Natural killer cell (primary cell): ENCODE measurements around the gene FRRS1. TPM values are rescaled to one million over a fixed set of nuclear protein-coding genes. Genes with fewer than 3 reads are reported as not detected.

Experiments used
- ATAC-seq, 3 donors: fragments of 150-1000 bp in 2 of 3; fragments of 200-7000 bp in 1 of 3; cut with Tn5 transposase; 1 replicate in 1 of 3; 2 replicates in 2 of 3; pipeline ENCODE4 v1.10.0; 2021; ENCODE audit warnings: mild to moderate bottlenecking in 2 of 3, moderate library complexity in 2 of 3
- DNase-seq, 2 donors: peaks; one replicate each; pipeline versions ENCODE4 v3.0.0 to v3.0.0-alpha.2; 2013 to 2021; ENCODE audit warnings: mixed read lengths in 1 of 2
- H3K27ac ChIP-seq: one replicate; pipeline ENCODE4 v1.5.1; 2013; ENCODE audit warnings: mild to moderate bottlenecking, low read length
- H3K27me3 ChIP-seq: one replicate; pipeline ENCODE4 v1.6.1; 2013; ENCODE audit warnings: low read length; ENCODE audit not compliant: control insufficient read depth, insufficient read depth
- H3K36me3 ChIP-seq: one replicate; pipeline ENCODE4 v1.6.1; 2013; ENCODE audit warnings: low read length; ENCODE audit not compliant: control insufficient read depth, insufficient read depth
- H3K4me1 ChIP-seq: one replicate; pipeline ENCODE4 v1.6.1; 2013; ENCODE audit warnings: low read length; ENCODE audit not compliant: control insufficient read depth, insufficient read depth
- H3K4me3 ChIP-seq: one replicate; pipeline ENCODE4 v1.5.1; 2013; ENCODE audit warnings: low read length
- H3K9me3 ChIP-seq: one replicate; pipeline ENCODE4 v1.6.1; 2013; ENCODE audit warnings: low read length; ENCODE audit not compliant: control insufficient read depth, insufficient read depth
- H3K27ac Mint-ChIP-seq, 2 donors: one replicate each; pipeline ENCODE4 v1.8.0; 2022; ENCODE audit warnings: mild to moderate bottlenecking in 2 of 2, mixed read lengths in 2 of 2, moderate library complexity in 1 of 2
- H3K27me3 Mint-ChIP-seq, 2 donors: one replicate each; pipeline ENCODE4 v1.8.0; 2022; ENCODE audit warnings: low read depth in 2 of 2, mixed read lengths in 2 of 2
- H3K36me3 Mint-ChIP-seq: one replicate; pipeline ENCODE4 v1.8.0; 2022; ENCODE audit warnings: mixed read lengths
- H3K4me1 Mint-ChIP-seq, 2 donors: one replicate each; pipeline ENCODE4 v1.8.0; 2022; ENCODE audit warnings: mixed read lengths in 2 of 2
- H3K4me3 Mint-ChIP-seq: one replicate; pipeline ENCODE4 v1.8.0; 2022; ENCODE audit warnings: mild to moderate bottlenecking, moderate library complexity, mixed read lengths
- H3K9me3 Mint-ChIP-seq, 2 donors: one replicate each; pipeline ENCODE4 v1.8.0; 2022; ENCODE audit warnings: mixed read lengths in 2 of 2
- CTCF ChIP-seq: fragments of 200-600 bp; IDR thresholded peaks from one replicate; pipeline ENCODE4 v1.8.0; 2022; ENCODE audit warnings: antibody characterized with exemption
- WGBS: methylation state at CpG from one replicate; pipeline ENCODE4 v1.1.7; 2013; ENCODE audit warnings: missing lambda C conversion rate; ENCODE audit not compliant: insufficient coverage; 5-methylcytosine and 5-hydroxymethylcytosine counted together
- intact Hi-C: fragments of 100-400 bp; cut with micrococcal nuclease; formaldehyde crosslinking; loops from one replicate; pipeline ENCODE4 v1.14.2; 2022
- total RNA-seq, 4 donors: library from RNA; stranded (reverse); fragments of 120-200 nt in 1 of 4; gene quantifications; one replicate each; pipeline versions ENCODE4 v1.2.3 to v1.2.4, GENCODE V29; 2013 to 2022

The FRRS1 gene
- total RNA-seq, 3 donors from 2014 or later (not counting 1 experiment from before 2014, with no cell fraction given), result 1.0 to 3.3 (median 3.0) TPM

GRCh38 chr1:99728494-99729235, 37.8 kb downstream of the FRRS1 start:
- Histone ChIP-seq H3K36me3 (no peaks in the 10 kb centered on the region), H3K27me3 (no peaks in the 10 kb centered on the region), H3K27ac (no peak overlapping the region), H3K9me3 (no peaks in the 10 kb centered on the region), H3K4me3 (no peak overlapping the region), H3K4me1 (no peaks in the 10 kb centered on the region)
- H3K36me3 Mint-ChIP-seq, result no peaks in the 10 kb centered on the region
- no peaks in the 10 kb centered on the region for H3K4me1 Mint-ChIP-seq
- no peak overlapping the region for H3K4me3 Mint-ChIP-seq
- H3K27me3 Mint-ChIP-seq, result no peaks in the 10 kb centered on the region
- no peaks in the 10 kb centered on the region for H3K9me3 Mint-ChIP-seq
- no peak overlapping the region for H3K27ac Mint-ChIP-seq
- intact Hi-C loops, result no loop called here
- DNase-seq (no peak), ATAC-seq (no peak)
- TF ChIP-seq CTCF, result no peak
- WGBS, result 76% methylated on average over 4 of the region's 4 CpGs

- WGBS, result 84% methylated on average over 3 of the region's 4 CpGs
- H3K27me3 ChIP-seq, result no peaks in the 10 kb centered on the region
- H3K9me3 ChIP-seq, result no peaks in the 10 kb centered on the region
- no peak for ATAC-seq
- H3K27ac Mint-ChIP-seq, result no peak overlapping the region
- H3K4me1 ChIP-seq, result no peaks in the 10 kb centered on the region
- no peaks in the 10 kb centered on the region for H3K9me3 Mint-ChIP-seq
- no peak overlapping the region for H3K27ac ChIP-seq
- TF ChIP-seq CTCF, result no peak
- H3K4me3 ChIP-seq, result no peak overlapping the region
- intact Hi-C loops, result no loop called here
- no peaks in the 10 kb centered on the region for H3K36me3 ChIP-seq
- no peak overlapping the region for H3K4me3 Mint-ChIP-seq
- H3K27me3 Mint-ChIP-seq, result no peaks in the 10 kb centered on the region
- DNase-seq, result no peak
- no peaks in the 10 kb centered on the region for H3K4me1 Mint-ChIP-seq
- H3K36me3 Mint-ChIP-seq, result no peaks in the 10 kb centered on the region
These were observed 38.8 kb downstream of the FRRS1 start for GRCh38 chr1:99727575-99728185.

GRCh38 chr1:99726818-99727217, 39.6 kb downstream of the FRRS1 start:
- no peaks in the 10 kb centered on the region for H3K9me3 Mint-ChIP-seq
- intact Hi-C loops, result no loop called here
- H3K4me1 ChIP-seq, result no peaks in the 10 kb centered on the region
- no peaks in the 10 kb centered on the region for H3K36me3 ChIP-seq
- H3K9me3 ChIP-seq, result no peaks in the 10 kb centered on the region
- no peaks in the 10 kb centered on the region for H3K4me1 Mint-ChIP-seq
- H3K27me3 Mint-ChIP-seq, result no peaks in the 10 kb centered on the region
- WGBS, result 100% methylated on average over 1 of the region's 2 CpGs
- H3K4me3 ChIP-seq, result no peak overlapping the region
- no peak overlapping the region for H3K27ac ChIP-seq
- no peak overlapping the region for H3K27ac Mint-ChIP-seq
- no peak for TF ChIP-seq CTCF
- no peak for DNase-seq
- H3K4me3 Mint-ChIP-seq, result no peak overlapping the region
- no peak for ATAC-seq
- H3K27me3 ChIP-seq, result no peaks in the 10 kb centered on the region
- H3K36me3 Mint-ChIP-seq, result no peaks in the 10 kb centered on the region
